OCI-LY3 (cell line): ENCODE results near the gene LRP10.

Source experiments
- H2AFZ ChIP-seq: fragments of 200-600, 300-600 bp; shearing (Covaris generic); 2 replicates; pipeline ENCODE4 v1.6.0; 2014; ENCODE audit warnings: antibody characterized with exemption, low read depth, low read length
- H3K27ac ChIP-seq: fragments of 200-600, 300-600 bp; sonication (generic); 2 replicates; pipeline ENCODE4 v1.5.1; 2014; ENCODE audit warnings: mild to moderate bottlenecking, low read length, moderate library complexity, mixed read lengths
- H3K27me3 ChIP-seq: fragments of 200-600, 300-600 bp; sonication (generic); 2 replicates; pipeline ENCODE4 v1.6.1; 2014; ENCODE audit warnings: low read depth, low read length, mixed read lengths
- H3K36me3 ChIP-seq: fragments of 200-600, 300-600 bp; sonication (generic); replicated peaks from 2 replicates; pipeline ENCODE3; 2014; ENCODE audit warnings: low read depth, low read length, mixed read lengths
- H3K4me1 ChIP-seq: fragments of 300-600, 200-600 bp; sonication (generic); 2 replicates; pipeline ENCODE4 v1.6.1; 2014; ENCODE audit warnings: low read length, mixed read lengths
- H3K4me2 ChIP-seq: fragments of 200-600, 300-600 bp; sonication (generic); 2 replicates; pipeline ENCODE4 v1.6.1; 2014; ENCODE audit warnings: low read length, mixed read lengths
- H3K4me3 ChIP-seq: fragments of 300-600, 200-600 bp; sonication (generic); 2 replicates; pipeline ENCODE4 v1.5.1; 2014; ENCODE audit warnings: antibody characterized with exemption, mild to moderate bottlenecking, low read length, moderate library complexity
- H3K79me2 ChIP-seq: fragments of 300-600, 200-600 bp; shearing (Covaris generic); 2 replicates; pipeline ENCODE4 v1.6.1; 2014; ENCODE audit warnings: mild to moderate bottlenecking, low read length, mixed read lengths
- H3K9ac ChIP-seq: fragments of 300-600, 200-600 bp; shearing (Covaris generic); 2 replicates; pipeline ENCODE4 v1.6.0; 2014; ENCODE audit warnings: mild to moderate bottlenecking, low read length, moderate library complexity
- H3K9me3 ChIP-seq: fragments of 200-600, 300-600 bp; shearing (Covaris generic); 2 replicates; pipeline ENCODE4 v1.6.1; 2014; ENCODE audit warnings: low read length, mixed read lengths; ENCODE audit not compliant: insufficient read depth
- H4K20me1 ChIP-seq: fragments of 200-600, 300-600 bp; sonication (generic); 2 replicates; pipeline ENCODE4 v1.6.1; 2016; ENCODE audit warnings: low read length, mixed read lengths; ENCODE audit not compliant: insufficient read depth
- CTCF ChIP-seq: fragments of 200-600, 300-600 bp; sonication (generic); IDR thresholded peaks from 2 replicates; pipeline ENCODE4 v1.5.1; 2014; ENCODE audit warnings: antibody characterized with exemption, low read length, low read depth
- EZH2phosphoT487 ChIP-seq: fragments of 200-600 bp; shearing (Covaris generic); IDR thresholded peaks from 2 replicates; pipeline ENCODE4 v1.6.1; 2018; ENCODE audit warnings: antibody characterized with exemption, mixed run types, low read depth

Gene LRP10

GRCh38 chr14:22928237-22929103, 56.9 kb downstream of the LRP10 start:
- H3K9ac ChIP-seq: peak overlapping the region; percentile 92
- peak overlapping the region; percentile 67 for H2AFZ ChIP-seq
- H3K9me3 ChIP-seq: no peaks in the 10 kb centered on the region
- peak overlapping the region; percentile 67 for H3K27ac ChIP-seq
- H3K4me1 ChIP-seq: peaks cover 20% of the 10 kb centered on the region
- peak overlapping the region; percentile 90 for H3K4me2 ChIP-seq
- peaks cover 29% of the 10 kb centered on the region for H3K79me2 ChIP-seq
- H4K20me1 ChIP-seq: no peaks in the 10 kb centered on the region
- peak overlapping the region; percentile 94 for H3K4me3 ChIP-seq
- H3K36me3 ChIP-seq: peaks cover 24% of the 10 kb centered on the region
- no peak for TF ChIP-seq EZH2phosphoT487
- no peak for TF ChIP-seq CTCF
- no peaks in the 10 kb centered on the region for H3K27me3 ChIP-seq

GRCh38 chr14:22929104-22929960, 57.8 kb downstream of the LRP10 start, which contains the start of gene PRMT5:
Gene PRMT5, minus strand, starts transcription at chr14:22929376. Its CDS starts 15 bp downstream, at chr14:22929361.
- TF ChIP-seq EZH2phosphoT487 (no peak), CTCF (no peak)
- peak within 1 kb of the TSS; percentile 92 for H3K9ac ChIP-seq
- H3K79me2 ChIP-seq: peaks cover 29% of the 10 kb centered on the region
- H3K4me2 ChIP-seq: peak within 1 kb of the TSS; percentile 90
- peak within 1 kb of the TSS; percentile 72 for H2AFZ ChIP-seq
- peaks cover 17% of the 10 kb centered on the region for H3K36me3 ChIP-seq
- H4K20me1 ChIP-seq: no peaks in the 10 kb centered on the region
- H3K4me3 ChIP-seq: peak within 1 kb of the TSS; percentile 94
- no peaks in the 10 kb centered on the region for H3K27me3 ChIP-seq
- H3K9me3 ChIP-seq: no peaks in the 10 kb centered on the region
- H3K27ac ChIP-seq: peak within 1 kb of the TSS; percentile 67
- peaks cover 20% of the 10 kb centered on the region for H3K4me1 ChIP-seq

- peaks cover 20% of the 10 kb centered on the region for H3K4me1 ChIP-seq
- H2AFZ ChIP-seq: peak overlapping the region; percentile 72; the same call in 1 of the 2 replicates
- H3K4me2 ChIP-seq: peak overlapping the region; percentile 90
- H3K27ac ChIP-seq: peak overlapping the region; percentile 67
- H3K4me3 ChIP-seq: peak overlapping the region; percentile 94
- H3K9ac ChIP-seq: peak overlapping the region; percentile 92
- H3K79me2 ChIP-seq: peaks cover 29% of the 10 kb centered on the region
- H3K9me3 ChIP-seq: no peaks in the 10 kb centered on the region
- no peaks in the 10 kb centered on the region for H3K27me3 ChIP-seq
- TF ChIP-seq CTCF (no peak), EZH2phosphoT487 (no peak)
- no peaks in the 10 kb centered on the region for H4K20me1 ChIP-seq
- peaks cover 12% of the 10 kb centered on the region for H3K36me3 ChIP-seq
These were observed 58.4 kb downstream of the LRP10 start for GRCh38 chr14:22929961-22930364.
